Occipital lobe (tissue), 2 donors: ENCODE measurements around the gene GAS7. TPM values are rescaled to one million over a fixed set of nuclear protein-coding genes. Genes with fewer than 3 reads are reported as not detected.
"Not testable (repeated sequence)": the region's sequence is repeated elsewhere in the genome, so short reads cannot be mapped to it uniquely, and the experiment has no call there.

Experiments
- DNase-seq: peaks from one replicate; lab custom pipeline; 2025; lab: John Stamatoyannopoulos, UW
- total RNA-seq: library from RNA; depleted of rRNA; stranded (reverse); fragments of >200 nt; gene quantifications from one replicate; pipeline ENCODE4 v1.2.3, GENCODE V29; 2014

Gene GAS7
- total RNA-seq, 1 donor from 2014 or later: 80.2 TPM

DNA sequence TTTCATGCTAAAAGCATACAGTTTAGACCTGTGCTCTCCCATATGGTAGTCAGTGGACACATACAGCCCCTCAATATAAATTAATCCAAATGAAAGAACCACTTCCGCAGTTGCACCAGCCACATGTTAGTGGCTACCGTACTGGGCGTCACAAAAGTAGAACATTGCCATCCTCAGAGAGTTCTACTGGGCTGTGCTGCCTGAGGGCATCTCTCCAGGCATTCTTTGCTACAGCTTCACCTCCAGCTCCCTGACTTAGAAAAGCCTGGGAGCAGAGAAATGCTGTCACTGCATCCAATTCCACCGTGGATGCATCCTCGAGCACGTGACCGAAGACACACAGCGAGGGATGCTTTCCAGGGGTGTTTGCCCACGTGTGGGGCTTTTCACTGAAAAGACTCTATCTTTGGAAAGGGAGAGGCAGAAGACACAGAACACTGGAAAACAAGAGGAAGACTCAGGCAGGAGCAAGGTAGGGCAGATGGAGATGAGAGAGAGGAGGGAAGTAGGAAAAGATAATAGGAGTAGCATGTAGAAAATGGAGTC lies 86.4 kb downstream of the GAS7 start:
- no peak for DNase-seq

DNA sequence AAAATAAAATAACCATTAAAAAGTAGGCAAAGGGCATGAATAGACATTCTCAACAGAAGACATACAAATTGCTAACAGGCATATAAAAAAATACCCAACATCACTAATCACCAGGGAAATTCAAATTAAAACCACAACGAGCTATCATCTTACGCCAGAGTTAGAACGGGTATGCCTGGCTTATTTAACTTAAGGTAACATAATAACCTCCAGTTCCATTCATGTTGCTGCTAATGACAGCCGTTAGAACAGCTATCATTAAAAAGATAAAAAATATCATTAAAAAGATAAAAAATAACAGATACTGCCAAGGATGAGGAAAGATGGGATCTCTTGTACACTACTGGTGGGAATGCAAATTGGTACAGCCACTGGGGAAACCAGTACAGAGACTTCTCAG lies 89.3 kb downstream of the GAS7 start:
- no peak for DNase-seq

DNA sequence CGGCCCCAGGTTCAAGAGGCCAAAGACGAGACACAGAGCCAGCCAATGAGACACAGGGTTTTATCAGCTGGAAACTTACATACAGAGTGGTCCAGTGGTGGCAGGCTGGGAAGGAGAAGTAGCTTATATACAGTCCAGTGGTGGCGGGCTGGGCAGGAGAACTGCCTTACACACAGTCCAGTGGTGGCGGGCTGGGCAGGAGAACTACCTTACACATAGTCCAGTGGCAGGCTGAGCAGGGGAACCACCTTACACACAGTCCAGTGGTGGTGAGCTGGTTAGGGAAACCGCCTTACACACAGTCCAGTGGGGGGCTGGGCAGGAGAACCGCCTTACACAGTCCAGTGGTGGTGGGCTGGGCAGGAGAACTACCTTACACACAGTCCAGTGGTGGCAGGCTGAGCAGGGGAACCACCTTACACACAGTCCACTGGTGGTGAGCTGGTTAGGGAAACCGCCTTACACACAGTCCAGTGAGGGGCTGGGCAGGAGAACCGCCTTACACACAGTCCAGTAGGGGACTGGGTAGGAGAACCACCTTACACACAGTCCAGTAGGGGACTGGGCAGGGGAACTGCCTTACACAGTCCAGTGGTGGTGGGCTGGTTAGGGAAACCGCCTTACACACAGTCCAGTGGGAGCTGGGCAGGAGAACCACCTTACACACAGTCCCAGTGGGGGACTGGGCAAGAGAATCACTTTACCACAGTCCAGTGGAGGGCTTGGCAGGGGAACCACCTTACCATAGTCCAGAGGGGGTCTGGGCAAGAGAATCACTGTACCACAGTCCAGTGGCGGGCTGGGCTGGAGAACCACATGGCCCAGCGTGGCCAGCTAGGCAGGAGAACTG lies 90.9 kb downstream of the GAS7 start:
- DNase-seq: no peak

DNA sequence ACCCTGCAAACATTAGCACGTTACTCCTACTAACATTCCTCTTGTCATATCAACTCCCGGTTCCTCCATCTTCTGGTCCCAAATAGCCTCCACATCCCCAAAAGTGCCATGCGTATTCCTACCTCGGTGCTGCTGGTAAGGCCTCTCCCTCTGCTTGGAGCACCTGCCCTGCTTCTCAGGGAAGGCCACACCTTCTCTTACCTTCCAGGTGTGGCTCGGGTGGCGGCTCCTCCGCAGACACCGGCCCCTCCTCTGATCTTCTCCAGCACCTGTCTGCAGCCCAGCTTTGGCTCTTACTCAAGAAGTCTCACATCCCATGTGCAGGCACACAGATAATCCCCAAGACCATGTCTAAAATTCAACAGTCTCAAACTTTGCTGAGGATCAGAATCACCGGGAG lies 92.3 kb downstream of the GAS7 start:
- DNase-seq: no peak

DNA sequence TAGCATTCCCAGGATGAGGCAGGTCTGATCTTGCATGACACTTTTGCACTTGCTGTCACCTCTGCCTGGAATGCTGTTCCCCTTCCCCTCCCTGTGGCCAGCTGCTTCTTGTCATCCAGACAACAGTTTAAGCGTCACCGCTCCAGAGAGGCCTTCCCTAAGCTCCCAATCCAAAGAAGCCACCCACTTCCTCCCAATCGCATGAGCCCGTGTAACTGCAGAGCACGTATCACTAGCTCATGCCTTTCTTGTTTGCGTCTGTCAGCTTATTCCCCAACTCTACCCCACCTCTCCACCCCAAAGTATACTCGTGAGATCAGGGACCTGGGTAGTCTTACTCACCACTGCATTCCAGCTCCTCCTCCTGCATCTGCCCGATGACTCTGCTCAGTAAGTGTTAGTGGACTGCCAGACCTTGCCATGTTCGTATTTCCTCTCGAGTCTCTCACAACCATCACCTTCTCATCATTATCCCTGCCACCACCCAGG lies 92.8 kb downstream of the GAS7 start:
- DNase-seq: no peak

DNA sequence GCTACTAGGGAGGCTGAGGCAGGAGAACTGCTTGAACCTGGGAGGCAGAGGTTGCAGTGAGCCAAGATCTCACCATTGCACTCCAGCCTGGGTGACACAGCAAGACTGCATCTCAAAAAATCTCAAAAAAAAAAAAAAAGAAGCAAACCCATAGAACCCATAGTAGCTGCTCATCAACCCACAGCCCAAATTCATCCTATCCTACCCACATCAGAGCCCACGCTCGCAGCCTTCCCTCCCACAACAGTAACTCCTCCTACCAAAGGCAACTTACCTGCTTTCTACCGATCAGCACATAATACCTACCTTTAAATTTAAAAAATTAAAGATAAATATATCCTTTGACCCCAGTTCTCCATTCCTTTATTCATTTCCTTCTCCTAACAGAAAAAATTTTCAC lies 94.7 kb downstream of the GAS7 start:
- no peak for DNase-seq

DNA sequence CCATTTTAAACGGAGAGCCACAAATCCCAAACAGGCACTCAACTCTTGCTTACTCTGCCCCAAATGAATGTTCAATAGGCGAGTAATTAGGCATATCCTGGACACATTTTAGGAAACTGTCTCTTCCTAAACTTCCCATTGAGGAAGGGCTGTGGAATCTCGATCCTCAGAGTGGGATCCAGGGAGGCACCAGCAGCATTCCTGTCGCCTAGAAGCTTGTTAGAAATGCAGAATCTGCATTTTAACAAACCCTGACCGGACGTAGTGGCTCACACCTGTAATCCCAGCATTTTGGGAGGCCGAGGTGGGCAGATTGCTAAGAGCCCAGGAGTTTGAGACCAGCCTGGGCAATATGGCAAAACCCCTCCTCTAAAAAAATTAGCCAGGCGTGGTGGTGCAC lies 95.6 kb downstream of the GAS7 start:
- no peak for DNase-seq

DNA sequence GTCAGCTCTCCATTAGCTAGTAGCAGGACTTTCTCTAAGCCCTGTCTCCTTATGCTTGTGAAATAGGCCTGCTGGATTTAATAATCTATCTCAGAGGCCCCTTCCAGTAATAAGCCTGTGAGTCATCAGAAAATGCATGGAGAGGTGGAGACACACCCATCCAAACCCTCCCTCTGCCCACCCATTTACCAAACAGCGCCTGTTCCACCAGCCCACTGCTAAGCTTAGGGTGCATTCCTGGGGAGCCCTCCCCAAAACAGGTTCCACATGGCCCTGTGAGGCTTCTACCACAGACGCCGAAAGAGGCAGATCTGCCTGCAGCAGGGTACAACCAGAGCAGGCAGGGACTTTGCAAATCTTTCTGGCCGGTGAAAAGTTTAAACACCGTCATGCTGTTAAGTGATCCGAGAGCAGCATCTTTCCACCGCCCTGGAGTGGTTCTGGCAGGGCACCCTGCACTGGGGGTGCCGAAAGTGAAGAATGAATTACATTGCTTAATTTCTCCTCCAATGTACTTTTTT lies 99.3 kb downstream of the GAS7 start:
- no peak for DNase-seq

DNA sequence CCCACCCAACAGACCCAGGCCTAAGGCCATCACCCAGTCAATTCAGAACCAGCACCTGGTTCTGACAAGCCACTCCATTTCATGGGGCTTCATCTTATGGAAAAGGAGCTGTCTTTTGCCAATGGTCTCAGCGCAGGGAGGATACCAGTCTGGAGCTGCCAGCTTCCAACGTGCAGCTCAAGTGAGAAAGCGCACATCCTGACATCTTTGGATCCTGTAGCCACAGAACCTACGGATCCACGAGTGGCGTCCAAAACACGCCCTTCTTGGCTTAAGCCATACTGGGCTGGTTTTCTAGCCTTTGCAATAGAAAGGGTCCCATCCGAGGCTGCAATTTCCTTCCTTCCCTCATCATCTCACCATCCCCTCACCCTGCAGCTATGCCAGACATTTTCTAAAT lies 101.8 kb downstream of the GAS7 start:
- no peak for DNase-seq

DNA sequence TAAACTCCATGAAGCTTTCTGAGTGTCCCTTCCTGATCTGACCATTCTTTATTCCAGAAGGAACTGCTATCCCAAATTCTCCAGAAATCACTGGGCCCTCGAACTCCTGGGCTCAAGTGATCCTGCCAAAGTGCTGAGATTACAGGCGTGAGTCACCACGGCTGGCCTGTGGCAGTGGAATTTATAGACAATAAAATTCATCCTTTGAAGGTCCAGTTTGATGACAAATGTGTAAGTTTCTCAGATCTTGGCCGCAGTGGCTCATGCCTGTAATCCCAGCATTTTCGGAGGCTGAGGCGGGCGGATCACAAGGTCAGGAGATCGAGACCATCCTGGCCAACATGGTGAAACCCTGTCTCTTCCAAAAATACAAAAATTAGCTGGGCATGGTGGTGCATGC lies 103.1 kb downstream of the GAS7 start:
- DNase-seq: not testable (repeated sequence)

DNA sequence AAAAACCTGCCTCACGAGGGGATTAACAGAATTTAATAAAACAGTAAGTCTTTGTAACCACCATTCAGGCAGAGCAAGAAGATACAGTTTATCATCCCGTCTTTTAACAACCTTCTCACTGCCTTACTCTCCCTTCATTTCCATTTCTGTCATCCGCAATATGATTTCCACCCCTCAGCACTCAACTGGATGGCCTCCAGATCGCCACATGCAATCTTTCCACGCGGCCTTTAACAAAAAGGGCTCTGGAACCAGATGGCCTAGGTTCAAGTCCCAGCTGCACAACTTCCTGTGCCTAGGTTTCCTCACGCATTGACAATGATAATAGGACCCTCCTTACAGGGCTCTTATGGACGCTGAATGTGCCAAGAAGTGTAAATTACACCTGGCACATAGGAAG lies 103.6 kb downstream of the GAS7 start:
- no peak for DNase-seq

DNA sequence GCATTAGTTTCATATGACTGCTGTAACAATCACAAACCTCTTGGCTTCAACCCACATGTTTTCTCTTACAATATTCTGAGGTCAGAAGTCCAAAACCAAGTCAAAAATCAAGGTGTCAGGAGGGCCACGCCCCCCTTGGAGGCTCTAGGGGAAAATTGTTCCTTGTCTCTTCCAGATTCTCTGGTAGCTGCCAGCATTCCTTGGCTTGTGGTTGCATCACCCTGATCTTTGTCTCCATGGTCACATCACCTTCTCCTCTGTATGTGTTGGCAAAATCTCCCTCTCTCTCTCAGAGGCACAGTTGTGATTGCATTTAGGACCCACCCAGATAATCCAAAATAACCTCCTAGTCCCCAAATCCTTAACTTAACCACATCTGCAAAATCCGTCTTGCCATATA lies 105.8 kb downstream of the GAS7 start:
- DNase-seq: no peak

DNA sequence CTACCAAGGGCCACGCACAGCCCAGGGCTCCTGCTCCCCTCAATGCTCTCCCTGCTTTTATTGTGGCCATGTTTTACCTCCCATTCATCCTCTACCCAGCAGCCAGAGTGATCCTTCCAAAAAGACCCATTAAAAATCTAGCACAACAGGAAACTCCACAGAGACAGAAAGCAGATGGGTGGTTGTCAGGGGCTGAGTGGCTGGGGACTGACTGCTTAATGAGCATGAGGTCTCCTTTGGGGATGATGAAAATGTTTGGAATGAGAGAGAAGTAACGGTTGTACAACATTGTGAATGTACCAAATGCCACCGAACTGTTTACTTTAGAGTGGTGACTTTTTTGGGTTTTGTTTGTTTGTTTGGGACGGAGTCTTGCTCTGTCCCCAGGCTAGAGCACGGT lies 107.4 kb downstream of the GAS7 start:
- DNase-seq: no peak

DNA sequence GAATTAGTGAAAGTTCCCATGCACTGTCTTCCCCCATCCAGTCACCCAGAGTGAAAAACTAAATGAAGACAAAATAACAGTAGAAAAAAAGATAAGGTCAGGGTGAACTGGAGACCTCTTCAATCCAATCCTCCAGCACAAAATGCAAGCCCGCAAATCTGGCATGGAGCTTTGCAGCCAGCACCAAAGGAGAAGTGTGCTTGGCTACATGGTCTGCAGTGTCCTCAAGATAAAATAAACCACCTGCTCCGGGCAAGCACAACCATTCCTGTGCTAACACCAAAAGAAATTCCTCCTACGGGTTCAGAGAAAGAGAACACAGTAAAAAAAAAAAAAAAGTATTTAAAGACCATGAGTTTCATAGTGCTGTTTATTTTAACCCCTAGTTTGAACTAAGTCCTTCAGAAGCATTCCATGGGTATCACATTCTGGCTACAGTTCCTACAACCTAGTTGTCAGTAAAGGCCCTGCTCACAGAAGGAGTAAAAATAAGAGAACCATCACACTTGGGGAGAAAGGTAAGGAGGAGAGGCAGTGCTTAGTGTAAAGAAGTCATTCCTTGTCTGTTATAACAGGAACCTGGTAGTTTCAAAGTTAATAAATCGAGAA lies 109.1 kb downstream of the GAS7 start:
- DNase-seq: no peak

DNA sequence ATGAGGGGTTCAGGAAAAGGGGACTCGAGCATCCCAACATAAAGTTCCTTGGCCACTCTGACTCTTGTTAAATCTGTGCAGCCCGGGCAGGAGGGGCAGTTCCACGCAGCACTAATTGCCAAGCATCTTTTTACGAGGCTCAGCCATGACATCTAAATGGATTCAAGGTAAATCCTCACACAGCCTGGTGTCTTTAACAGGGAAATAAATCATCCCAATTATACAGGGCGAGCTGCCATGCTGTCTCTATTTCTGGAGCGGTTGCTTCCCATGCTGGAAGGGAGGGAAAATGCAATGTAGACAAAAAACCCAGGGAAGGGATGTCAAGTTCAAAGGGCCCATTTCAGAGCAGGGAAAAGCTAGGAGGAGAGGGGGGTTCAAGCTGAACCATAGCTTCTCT lies 110.0 kb downstream of the GAS7 start:
- DNase-seq: no peak

DNA sequence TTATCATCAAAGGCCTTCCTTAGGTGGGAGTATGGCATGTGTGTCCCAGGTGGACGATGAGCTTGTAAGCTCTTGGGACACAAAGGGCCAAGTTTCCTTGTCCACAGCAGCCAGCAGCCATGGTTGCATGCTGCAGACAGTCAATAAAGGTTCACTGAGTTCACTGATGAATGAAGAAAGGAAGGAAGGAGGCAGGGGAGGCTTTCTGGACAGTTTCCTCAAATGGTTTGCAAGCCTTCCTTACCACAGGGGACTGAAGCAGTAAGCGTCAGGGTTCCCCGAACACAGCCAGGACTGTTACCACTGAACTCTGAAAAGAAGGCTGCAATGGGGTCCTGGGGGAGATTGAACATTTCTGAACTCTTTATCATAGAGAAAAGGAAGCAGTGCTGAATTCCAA lies 111.1 kb downstream of the GAS7 start:
- no peak for DNase-seq

DNA sequence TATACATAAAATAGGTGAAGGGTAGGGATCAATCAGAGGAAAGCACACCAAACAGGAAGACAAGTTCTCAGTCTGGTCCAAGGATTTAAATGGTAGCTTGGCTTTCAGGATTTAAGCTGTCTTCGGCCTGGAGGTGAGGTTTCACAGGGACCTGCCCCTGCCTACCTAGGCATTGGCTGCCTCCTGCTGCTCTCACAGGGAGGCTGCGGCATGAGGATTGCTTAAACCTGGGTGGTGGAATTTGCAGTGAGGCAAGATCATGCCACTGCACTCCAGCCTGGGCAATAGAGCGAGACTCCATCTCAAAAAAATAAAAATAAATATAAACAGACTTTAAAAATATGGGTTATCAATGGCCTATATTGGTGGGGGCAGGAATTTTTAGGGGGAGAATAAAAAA lies 114.5 kb downstream of the GAS7 start:
- DNase-seq: no peak

DNA sequence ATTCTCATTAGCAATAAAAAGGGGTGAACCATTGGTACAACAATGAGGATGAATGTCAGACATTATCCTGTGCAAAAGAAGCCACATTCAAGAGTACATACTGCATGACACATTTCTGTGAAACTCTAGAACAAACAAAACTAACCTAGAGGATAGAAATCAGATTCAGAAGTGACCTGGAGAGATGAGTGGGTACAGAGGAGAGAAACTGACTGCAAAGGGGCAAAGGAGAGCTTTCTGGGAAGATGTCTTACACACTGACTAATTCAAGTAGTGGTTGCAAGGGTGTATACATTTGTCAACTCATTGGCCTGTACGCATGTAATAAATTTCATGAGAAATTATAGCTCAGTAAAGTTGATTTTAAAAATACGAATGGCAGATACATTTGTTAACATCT lies 115.6 kb downstream of the GAS7 start:
- DNase-seq: no peak

DNA sequence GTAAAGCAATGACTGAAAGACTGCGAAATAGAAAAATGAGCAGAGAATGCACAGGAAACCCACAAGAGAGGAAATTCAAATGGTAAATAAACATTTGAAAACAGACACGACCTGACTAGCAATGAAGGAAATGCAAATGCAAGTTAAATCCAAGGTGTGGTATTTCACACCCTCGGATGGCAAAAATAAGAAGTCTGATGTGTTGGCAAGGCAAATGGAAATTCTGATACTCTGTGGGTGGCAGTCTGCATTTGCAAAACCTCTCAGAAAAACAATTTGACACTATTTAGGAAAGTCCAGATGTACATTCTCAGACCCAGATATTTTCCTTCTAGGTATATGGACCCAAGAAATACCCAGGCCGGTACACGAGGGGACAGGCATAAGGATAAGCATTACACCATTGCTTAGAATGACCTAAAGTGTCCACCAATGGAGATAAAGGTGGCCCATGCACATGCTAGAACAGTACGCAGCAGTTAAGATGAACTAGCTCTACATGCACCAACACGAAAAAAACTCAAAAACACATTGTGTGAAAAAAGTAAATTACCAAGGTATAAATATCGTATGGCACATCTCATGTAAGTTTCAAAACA lies 116.7 kb downstream of the GAS7 start:
- no peak for DNase-seq

DNA sequence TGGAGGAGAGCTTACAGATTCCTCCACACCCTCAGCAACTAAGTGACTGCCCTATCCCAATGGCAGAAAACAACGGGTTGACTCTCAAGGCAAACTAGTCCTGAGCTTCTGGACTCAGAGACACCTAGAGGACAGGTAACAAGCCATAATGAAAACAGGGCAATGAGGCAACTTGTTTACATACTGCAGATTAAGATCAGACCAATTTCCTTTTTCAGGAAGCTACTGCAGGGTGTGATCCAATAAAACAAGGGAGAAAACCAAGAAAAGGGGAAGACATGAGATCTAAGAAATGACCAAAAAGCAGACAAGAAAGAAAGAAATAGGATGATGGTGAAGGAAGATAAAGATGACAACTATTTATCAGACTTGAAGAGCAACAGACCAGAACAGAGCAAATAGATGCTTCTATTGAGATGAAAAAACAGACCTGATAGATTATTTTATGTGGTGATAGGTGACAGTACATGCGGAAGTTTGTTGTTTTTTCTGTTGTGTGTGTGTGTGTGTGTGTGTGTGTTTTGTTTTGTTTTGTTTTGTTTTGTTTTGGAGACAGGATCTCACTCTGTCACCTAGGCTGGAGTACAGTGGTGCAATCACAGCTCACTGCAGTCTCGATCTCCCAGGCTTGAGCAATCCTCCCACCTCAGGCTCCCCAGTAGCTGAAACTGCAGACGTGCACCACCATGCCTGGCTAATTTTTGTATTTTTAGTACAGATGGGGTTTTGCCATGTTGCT lies 120.7 kb downstream of the GAS7 start:
- no peak for DNase-seq

DNA sequence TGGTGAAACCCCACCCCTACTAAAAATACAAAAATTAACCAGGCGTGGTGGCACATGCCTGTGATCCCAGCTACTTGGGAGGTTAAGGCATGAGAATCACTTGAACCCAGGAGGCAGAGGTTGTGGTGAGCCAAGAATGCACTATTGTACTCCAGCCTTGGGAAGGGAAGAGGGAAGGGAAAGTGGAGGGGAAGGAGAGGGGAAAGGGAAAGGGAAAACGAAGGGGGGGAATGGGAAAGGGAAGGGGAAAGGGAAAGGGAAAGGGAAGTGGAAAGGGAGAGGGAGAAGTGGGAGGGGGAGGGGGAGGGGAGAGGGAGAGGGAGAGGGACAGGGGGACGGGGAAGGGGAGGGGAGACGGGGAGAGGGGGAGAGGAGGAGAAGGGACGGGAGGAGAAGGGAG lies 122.5 kb downstream of the GAS7 start:
- no peak for DNase-seq

DNA sequence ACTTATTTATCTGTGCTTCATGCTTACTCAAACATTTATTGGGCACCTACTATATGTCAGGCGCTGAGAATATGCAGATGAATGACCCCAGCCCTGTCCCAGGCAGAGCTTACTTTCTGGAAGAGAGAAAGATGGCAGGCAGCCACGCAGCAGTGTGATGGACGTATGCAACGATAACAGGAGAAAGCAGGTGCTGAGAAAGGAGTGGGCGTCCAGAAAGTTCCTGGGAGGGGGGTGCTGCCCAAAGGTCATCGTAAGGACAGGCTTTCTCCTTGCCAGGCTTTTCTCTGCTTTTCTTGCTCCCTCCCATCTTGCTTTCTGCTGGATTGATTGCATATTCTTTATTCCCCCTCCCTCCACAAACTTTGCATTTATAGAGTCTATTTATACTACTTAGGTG lies 124.5 kb downstream of the GAS7 start:
- DNase-seq: no peak
